Measurements from ENCODE around the gene HMX2.

The HMX2 gene

GRCh38 chr10:123135415-123136141 lies 12.4 kb upstream of the HMX2 start, which contains the start of gene HMX3:
Gene HMX3 (plus strand): TSS chr10:123135970. CDS start chr10:123136051, 81 bp downstream.
- TF ChIP-seq POLR2A (IDR thresholded peaks at IDR 0.05; ENCODE audit: extremely low read depth, insufficient read length) = peak; percentile 41
- TF ChIP-seq CTCF (IDR thresholded peaks at IDR 0.05; ENCODE audit: low read depth, low read length) = no peak
- TF ChIP-seq MYC (IDR thresholded peaks at IDR 0.05; ENCODE audit: low read depth, low read length) = peak; percentile 31; the same call in 1 of the 2 replicates
- no peak for TF ChIP-seq MAX (IDR thresholded peaks at IDR 0.05; ENCODE audit: low read depth, low read length)
- DNase-seq (ENCODE audit: low read depth) = peak; percentile 88
- peak within 1 kb of the TSS; percentile 60 for H3K4me3 ChIP-seq (ENCODE audit: low read depth, low read length)

GRCh38 chr10:123136221-123136805 lies 11.6 kb upstream of the HMX2 start:
- peak; percentile 46 for DNase-seq (ENCODE audit: low read depth)
- H3K4me3 ChIP-seq (ENCODE audit: low read depth, low read length) = peak overlapping the region; percentile 60
- TF ChIP-seq CTCF (IDR thresholded peaks at IDR 0.05; ENCODE audit: low read depth, low read length) (no peak), POLR2A (IDR thresholded peaks at IDR 0.05; ENCODE audit: extremely low read depth, insufficient read length) (no peak), MAX (IDR thresholded peaks at IDR 0.05; ENCODE audit: low read depth, low read length) (no peak), MYC (IDR thresholded peaks at IDR 0.05; ENCODE audit: low read depth, low read length) (no peak)

GRCh38 chr10:123136806-123137642 lies 10.9 kb upstream of the HMX2 start:
- DNase-seq (ENCODE audit: low read depth) = peak; percentile 86
- H3K4me3 ChIP-seq (ENCODE audit: low read depth, low read length) = peak overlapping the region; percentile 60
- no peak for TF ChIP-seq MAX (IDR thresholded peaks at IDR 0.05; ENCODE audit: low read depth, low read length)
- TF ChIP-seq CTCF (IDR thresholded peaks at IDR 0.05; ENCODE audit: low read depth, low read length) = no peak
- TF ChIP-seq POLR2A (IDR thresholded peaks at IDR 0.05; ENCODE audit: extremely low read depth, insufficient read length) = peak; percentile 16
- TF ChIP-seq MYC (IDR thresholded peaks at IDR 0.05; ENCODE audit: low read depth, low read length) = no peak

GRCh38 chr10:123139165-123139520 lies 8.8 kb upstream of the HMX2 start:
- TF ChIP-seq POLR2A (IDR thresholded peaks at IDR 0.05; ENCODE audit: extremely low read depth, insufficient read length) = no peak
- TF ChIP-seq CTCF (IDR thresholded peaks at IDR 0.05; ENCODE audit: low read depth, low read length) = no peak
- no peak for TF ChIP-seq MYC (IDR thresholded peaks at IDR 0.05; ENCODE audit: low read depth, low read length)
- TF ChIP-seq MAX (IDR thresholded peaks at IDR 0.05; ENCODE audit: low read depth, low read length) = no peak
- H3K4me3 ChIP-seq (ENCODE audit: low read depth, low read length) = no peak overlapping the region
- no peak for DNase-seq (ENCODE audit: low read depth)

- DNase-seq (ENCODE audit: low read depth) = peak; percentile 59
- no peak overlapping the region for H3K4me3 ChIP-seq (ENCODE audit: low read depth, low read length)
- TF ChIP-seq POLR2A (IDR thresholded peaks at IDR 0.05; ENCODE audit: extremely low read depth, insufficient read length) = no peak
- no peak for TF ChIP-seq CTCF (IDR thresholded peaks at IDR 0.05; ENCODE audit: low read depth, low read length)
- no peak for TF ChIP-seq MAX (IDR thresholded peaks at IDR 0.05; ENCODE audit: low read depth, low read length)
- TF ChIP-seq MYC (IDR thresholded peaks at IDR 0.05; ENCODE audit: low read depth, low read length) = no peak
These were observed 8.3 kb upstream of the HMX2 start for GRCh38 chr10:123139521-123140163.
